KMS-11 (cell line): Measurements from ENCODE around the gene DDRGK1.

Source experiments
- H2AFZ ChIP-seq: fragments of 200-600 bp; sonication (generic); 2 replicates; pipeline ENCODE4 v1.6.1; 2016; ENCODE audit warnings: antibody characterized with exemption, mixed run types, low read depth
- H3K27ac ChIP-seq: fragments of 200-600 bp; sonication (generic); 2 replicates; pipeline ENCODE4 v1.6.1; 2016; ENCODE audit warnings: mild to moderate bottlenecking, mixed run types
- H3K27me3 ChIP-seq: fragments of 200-600 bp; sonication (generic); 2 replicates; pipeline ENCODE4 v1.6.1; 2017; ENCODE audit warnings: mild to moderate bottlenecking, low read depth, mixed run types, moderate library complexity; ENCODE audit not compliant: insufficient read depth
- H3K36me3 ChIP-seq: fragments of 200-600 bp; sonication (generic); 2 replicates; pipeline ENCODE4 v1.6.1; 2017; ENCODE audit warnings: mild to moderate bottlenecking, mixed run types; ENCODE audit not compliant: insufficient read depth
- H3K4me1 ChIP-seq: fragments of 200-600 bp; sonication (generic); 2 replicates; pipeline ENCODE4 v1.6.1; 2016; ENCODE audit warnings: mild to moderate bottlenecking, low read depth, mixed run types; ENCODE audit not compliant: poor library complexity, severe bottlenecking
- H3K4me2 ChIP-seq: fragments of 200-600 bp; sonication (generic); 2 replicates; pipeline ENCODE4 v1.7.0; 2016; ENCODE audit warnings: mild to moderate bottlenecking, mixed run types
- H3K4me3 ChIP-seq: fragments of 200-600 bp; sonication (generic); IDR thresholded peaks from 2 replicates; pipeline ENCODE4 v1.6.1; 2017; ENCODE audit warnings: low read depth, low read length, mixed read lengths; ENCODE audit not compliant: insufficient read depth
- H3K79me2 ChIP-seq: fragments of 200-600 bp; sonication (generic); 2 replicates; pipeline ENCODE4 v1.6.1; 2016; ENCODE audit warnings: low read depth, mixed run types; ENCODE audit not compliant: insufficient read depth
- H3K9ac ChIP-seq: fragments of 200-600 bp; sonication (generic); 2 replicates; pipeline ENCODE4 v1.6.1; 2016; ENCODE audit warnings: mild to moderate bottlenecking, mixed run types
- H4K20me1 ChIP-seq: fragments of 200-600 bp; sonication (generic); 2 replicates; pipeline ENCODE4 v1.6.1; 2016; ENCODE audit warnings: mild to moderate bottlenecking, mixed run types; ENCODE audit not compliant: insufficient read depth
- CTCF ChIP-seq: fragments of 200-600 bp; sonication (generic); conservative IDR thresholded peaks from 2 replicates; pipeline ENCODE4 v1.6.1; 2017; ENCODE audit warnings: low read depth, mild to moderate bottlenecking, antibody characterized with exemption, low read length, moderate library complexity, mixed read lengths

Gene DDRGK1

GRCh38 chr20:3167738-3168078 lies 36.8 kb downstream of the DDRGK1 start:
- Histone ChIP-seq H3K4me1 (no peaks in the 10 kb centered on the region), H3K27me3 (no peaks in the 10 kb centered on the region), H3K79me2 (no peaks in the 10 kb centered on the region), H3K9ac (no peak overlapping the region), H3K4me3 (no peak overlapping the region), H3K36me3 (no peaks in the 10 kb centered on the region), H3K4me2 (no peak overlapping the region), H2AFZ (no peak overlapping the region), H4K20me1 (no peaks in the 10 kb centered on the region), H3K27ac (no peak overlapping the region)
- no peak for TF ChIP-seq CTCF

DNA sequence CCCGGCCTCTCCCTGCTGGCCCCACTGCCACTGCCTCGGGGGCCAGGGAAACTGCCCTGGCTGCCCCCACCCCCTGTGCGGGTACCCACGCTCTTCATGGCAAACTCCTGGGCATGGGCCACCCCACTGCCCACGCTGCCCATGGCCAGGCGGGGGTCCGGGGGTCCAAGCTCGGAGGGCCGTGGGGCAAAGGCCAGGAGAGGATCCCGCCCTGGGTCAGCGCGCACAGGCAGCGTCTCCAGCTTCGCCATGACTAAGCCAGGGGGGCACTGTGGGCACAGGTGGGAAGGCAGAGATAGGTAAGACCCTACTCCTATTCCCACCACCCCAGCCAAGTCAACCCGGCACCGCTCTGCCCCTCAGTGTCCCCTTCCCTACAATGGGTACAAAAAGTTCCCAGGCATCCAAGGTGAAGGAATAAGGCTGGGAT lies 37.6 kb downstream of the DDRGK1 start:
- Histone ChIP-seq H3K79me2 (no peaks in the 10 kb centered on the region), H3K9ac (no peak overlapping the region), H2AFZ (no peak overlapping the region), H3K4me1 (no peaks in the 10 kb centered on the region), H3K4me2 (no peak overlapping the region), H3K27me3 (no peaks in the 10 kb centered on the region), H3K36me3 (no peaks in the 10 kb centered on the region), H3K27ac (no peak overlapping the region), H4K20me1 (no peaks in the 10 kb centered on the region), H3K4me3 (no peak overlapping the region)
- TF ChIP-seq CTCF, result no peak

DNA sequence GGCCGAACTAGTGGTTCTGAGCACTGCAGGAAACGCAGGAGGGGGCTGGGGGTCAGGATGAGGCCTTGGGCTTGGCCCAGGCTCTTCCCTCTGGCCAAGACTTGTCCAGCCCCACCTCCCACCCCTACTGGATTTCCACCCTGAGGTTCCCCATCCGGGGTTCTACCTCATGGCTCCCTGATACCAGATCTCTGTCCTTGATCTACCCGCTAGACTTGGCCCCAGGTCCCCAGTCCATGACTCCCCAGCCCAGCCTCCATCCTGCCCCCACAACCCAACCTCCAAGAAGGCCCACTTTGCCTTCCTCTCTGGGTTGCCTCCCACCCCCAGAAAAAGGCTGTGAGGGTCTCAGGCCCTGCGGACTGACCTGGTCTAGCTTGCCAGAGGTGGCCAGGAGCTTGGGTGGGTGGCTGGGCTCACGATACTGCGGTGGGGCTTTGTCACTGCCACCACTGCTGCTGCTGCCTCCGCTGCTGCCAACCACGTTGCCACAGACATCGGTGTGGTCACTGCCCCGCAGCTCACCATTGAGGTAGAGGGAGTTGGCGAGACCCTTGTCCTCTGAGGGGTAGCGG lies 38.1 kb downstream of the DDRGK1 start:
- no peaks in the 10 kb centered on the region for H3K27me3 ChIP-seq
- H3K27ac ChIP-seq, result no peak overlapping the region
- H3K9ac ChIP-seq, result no peak overlapping the region
- H2AFZ ChIP-seq, result no peak overlapping the region
- no peaks in the 10 kb centered on the region for H4K20me1 ChIP-seq
- no peak overlapping the region for H3K4me2 ChIP-seq
- no peaks in the 10 kb centered on the region for H3K79me2 ChIP-seq
- no peak overlapping the region for H3K4me3 ChIP-seq
- no peaks in the 10 kb centered on the region for H3K4me1 ChIP-seq
- no peak for TF ChIP-seq CTCF
- no peaks in the 10 kb centered on the region for H3K36me3 ChIP-seq

DNA sequence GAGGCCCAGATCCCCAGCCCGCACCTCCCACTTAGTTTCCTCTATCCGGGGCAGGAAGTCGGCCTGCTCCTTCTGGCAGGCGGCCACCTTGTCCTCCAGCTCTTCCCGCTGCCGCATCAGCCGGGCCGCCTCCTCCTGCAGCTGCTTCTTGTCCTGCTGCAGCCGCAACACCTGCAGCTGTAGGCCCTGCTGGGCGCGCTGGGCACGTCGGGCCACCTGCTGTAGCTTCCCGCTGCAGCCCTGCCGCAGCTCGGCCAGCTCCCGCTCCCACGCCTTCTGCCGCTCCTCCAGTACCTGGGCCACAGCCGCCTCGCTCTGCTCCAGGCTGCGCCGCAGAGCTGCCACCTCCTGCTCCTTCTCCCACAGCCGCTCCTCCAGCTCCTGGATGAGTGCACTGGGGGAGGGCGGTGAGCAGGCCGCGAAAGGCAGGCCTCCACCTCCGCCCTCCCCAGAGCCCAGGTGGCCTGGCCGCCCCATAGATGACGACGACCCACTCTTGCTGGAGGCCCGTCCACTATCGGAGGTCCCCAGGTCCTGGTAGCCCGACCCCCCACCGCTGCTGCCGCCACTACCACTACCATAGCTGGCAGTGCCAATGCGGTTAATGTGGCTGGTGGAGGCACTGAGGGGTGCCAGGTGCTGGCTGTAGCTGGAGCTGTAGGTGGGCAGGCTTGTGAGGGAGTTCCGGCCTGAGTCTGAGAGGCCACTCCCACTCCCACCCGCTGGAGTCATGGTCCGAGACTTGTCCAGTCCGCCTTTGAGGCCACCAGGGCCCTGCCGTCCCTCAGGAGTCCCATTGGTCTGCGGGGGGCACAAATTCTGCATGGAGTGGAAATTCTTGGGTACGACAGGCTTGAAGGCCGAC lies 38.8 kb downstream of the DDRGK1 start:
- no peak overlapping the region for H3K27ac ChIP-seq
- no peaks in the 10 kb centered on the region for H4K20me1 ChIP-seq
- no peak overlapping the region for H3K9ac ChIP-seq
- H3K4me2 ChIP-seq, result no peak overlapping the region
- no peak overlapping the region for H3K4me3 ChIP-seq
- no peaks in the 10 kb centered on the region for H3K4me1 ChIP-seq
- no peaks in the 10 kb centered on the region for H3K27me3 ChIP-seq
- no peak overlapping the region for H2AFZ ChIP-seq
- TF ChIP-seq CTCF, result no peak
- H3K79me2 ChIP-seq, result no peaks in the 10 kb centered on the region
- no peaks in the 10 kb centered on the region for H3K36me3 ChIP-seq
